ENCODE measurements around the gene MYO5B.

The MYO5B gene

GRCh38 chr18:50199346-50199855 lies 4.5 kb upstream of the MYO5B start:
- no peak overlapping the region for H3K4ac ChIP-seq (ENCODE audit: low read length)
- H4K8ac ChIP-seq (ENCODE audit: low read depth, low read length), result no peak overlapping the region
- no peak overlapping the region for H3K4me3 ChIP-seq (ENCODE audit: low read length in 2 of 2)
- no peak overlapping the region for H3K18ac ChIP-seq (ENCODE audit: low read length)
- no peak overlapping the region for H2BK120ac ChIP-seq (ENCODE audit: low read depth, low read length)
- H2AFZ ChIP-seq (ENCODE audit: low read length), result no peak overlapping the region
- DNase-seq (ENCODE audit: low spot score), result no peak
- peaks cover 0 to 3% of the 10 kb centered on the region in 2 donors for H3K9me3 ChIP-seq (replicated peaks in 1 of 2; ENCODE audit: control insufficient read depth in 2 of 2, insufficient read depth in 1 of 2, low read depth in 1 of 2, low read length in 2 of 2)
- H4K91ac ChIP-seq (ENCODE audit: low read depth, low read length, poor library complexity), result no peak overlapping the region
- no peak overlapping the region for H3K4me2 ChIP-seq (ENCODE audit: insufficient read depth, low read length, poor library complexity, severe bottlenecking)
- no peaks in the 10 kb centered on the region for H3K36me3 ChIP-seq (replicated peaks in 1 of 2; ENCODE audit: control insufficient read depth in 2 of 2, insufficient read depth in 2 of 2, low read length in 2 of 2)
- H2BK5ac ChIP-seq (ENCODE audit: low read length), result no peak overlapping the region
- H3K14ac ChIP-seq (ENCODE audit: low read length), result no peak overlapping the region
- no peak overlapping the region for H2AK5ac ChIP-seq (ENCODE audit: low read depth, low read length)
- H2BK15ac ChIP-seq (ENCODE audit: low read length), result no peak overlapping the region
- no peak overlapping the region for H3K23ac ChIP-seq (ENCODE audit: low read depth, low read length, poor library complexity)
- no peaks in the 10 kb centered on the region for H3K79me1 ChIP-seq (ENCODE audit: low read depth, low read length)
- no CpG with 5 or more reads among the region's 5 CpGs for WGBS, 2 donors (ENCODE audit: extremely low coverage in 2 of 2, insufficient read length in 2 of 2, insufficient replicate concordance in 1 of 2)
- H2BK12ac ChIP-seq (ENCODE audit: low read length), result no peak overlapping the region
- peaks cover 0 to 1% of the 10 kb centered on the region in 2 donors for H3K4me1 ChIP-seq (ENCODE audit: control insufficient read depth in 2 of 2, insufficient read depth in 1 of 2, low read depth in 1 of 2, low read length in 2 of 2)
- no peak overlapping the region for H3K27ac ChIP-seq (replicated peaks; ENCODE audit: low read length)
- no peak overlapping the region for H3K9ac ChIP-seq (ENCODE audit: low read depth, low read length, poor library complexity)
- H3K27me3 ChIP-seq (ENCODE audit: control insufficient read depth in 3 of 3, insufficient read depth in 3 of 3, low read depth in 1 of 3, low read length in 3 of 3), result peaks cover 5 to 68% (median 19%) of the 10 kb centered on the region in 3 experiments

GRCh38 chr18:50196261-50196660 lies 1.3 kb upstream of the MYO5B start:
- no peak overlapping the region for H3K18ac ChIP-seq (ENCODE audit: low read length)
- H2BK15ac ChIP-seq (ENCODE audit: low read length), result no peak overlapping the region
- peaks cover 0 to 12% of the 10 kb centered on the region in 2 donors for H3K4me1 ChIP-seq (ENCODE audit: control insufficient read depth in 2 of 2, insufficient read depth in 1 of 2, low read depth in 1 of 2, low read length in 2 of 2)
- no peak overlapping the region for H3K4ac ChIP-seq (ENCODE audit: low read length)
- peaks cover 17 to 84% (median 44%) of the 10 kb centered on the region in 3 experiments for H3K27me3 ChIP-seq (ENCODE audit: control insufficient read depth in 3 of 3, insufficient read depth in 3 of 3, low read depth in 1 of 3, low read length in 3 of 3)
- H3K14ac ChIP-seq (ENCODE audit: low read length), result no peak overlapping the region
- no peak overlapping the region for H2BK120ac ChIP-seq (ENCODE audit: low read depth, low read length)
- no peak overlapping the region for H3K9ac ChIP-seq (ENCODE audit: low read depth, low read length, poor library complexity)
- H3K36me3 ChIP-seq (replicated peaks in 1 of 2; ENCODE audit: control insufficient read depth in 2 of 2, insufficient read depth in 2 of 2, low read length in 2 of 2), result no peaks in the 10 kb centered on the region
- no peak overlapping the region for H2AK5ac ChIP-seq (ENCODE audit: low read depth, low read length)
- no peak overlapping the region for H3K4me2 ChIP-seq (ENCODE audit: insufficient read depth, low read length, poor library complexity, severe bottlenecking)
- H3K79me1 ChIP-seq (ENCODE audit: low read depth, low read length), result no peaks in the 10 kb centered on the region
- H3K9me3 ChIP-seq (replicated peaks in 1 of 2; ENCODE audit: control insufficient read depth in 2 of 2, insufficient read depth in 1 of 2, low read depth in 1 of 2, low read length in 2 of 2), result peaks cover 3% of the 10 kb centered on the region in 2 donors
- H2BK5ac ChIP-seq (ENCODE audit: low read length), result no peak overlapping the region
- no peak overlapping the region for H2BK12ac ChIP-seq (ENCODE audit: low read length)
- no peak overlapping the region for H4K8ac ChIP-seq (ENCODE audit: low read depth, low read length)
- H3K23ac ChIP-seq (ENCODE audit: low read depth, low read length, poor library complexity), result no peak overlapping the region
- DNase-seq (ENCODE audit: low spot score), result no peak
- no peak overlapping the region for H3K27ac ChIP-seq (replicated peaks; ENCODE audit: low read length)
- no peak overlapping the region for H2AFZ ChIP-seq (ENCODE audit: low read length)
- no peak overlapping the region for H3K4me3 ChIP-seq (ENCODE audit: low read length in 2 of 2)
- WGBS, 2 donors (ENCODE audit: extremely low coverage in 2 of 2, insufficient read length in 2 of 2, insufficient replicate concordance in 1 of 2), result no CpG with 5 or more reads among the region's 3 CpGs
- no peak overlapping the region for H4K91ac ChIP-seq (ENCODE audit: low read depth, low read length, poor library complexity)

GRCh38 chr18:50195689-50196088 lies 742 bp upstream of the MYO5B start:
- Histone ChIP-seq H3K4ac (ENCODE audit: low read length) (no peak overlapping the region), H2AK5ac (ENCODE audit: low read depth, low read length) (no peak overlapping the region), H2BK120ac (ENCODE audit: low read depth, low read length) (no peak overlapping the region), H3K23ac (ENCODE audit: low read depth, low read length, poor library complexity) (no peak overlapping the region), H4K8ac (ENCODE audit: low read depth, low read length) (no peak overlapping the region), H2AFZ (ENCODE audit: low read length) (no peak overlapping the region), H3K79me1 (ENCODE audit: low read depth, low read length) (no peaks in the 10 kb centered on the region), H3K27me3 (ENCODE audit: control insufficient read depth in 3 of 3, insufficient read depth in 3 of 3, low read depth in 1 of 3, low read length in 3 of 3) (peaks cover 17 to 90% (median 44%) of the 10 kb centered on the region in 3 experiments), H2BK12ac (ENCODE audit: low read length) (no peak overlapping the region), H3K36me3 (replicated peaks in 1 of 2; ENCODE audit: control insufficient read depth in 2 of 2, insufficient read depth in 2 of 2, low read length in 2 of 2) (no peaks in the 10 kb centered on the region), H3K14ac (ENCODE audit: low read length) (no peak overlapping the region), H3K9me3 (replicated peaks in 1 of 2; ENCODE audit: control insufficient read depth in 2 of 2, insufficient read depth in 1 of 2, low read depth in 1 of 2, low read length in 2 of 2) (peaks cover 0 to 3% of the 10 kb centered on the region in 2 donors), H3K4me1 (ENCODE audit: control insufficient read depth in 2 of 2, insufficient read depth in 1 of 2, low read depth in 1 of 2, low read length in 2 of 2) (peaks cover 0 to 12% of the 10 kb centered on the region in 2 donors), H4K91ac (ENCODE audit: low read depth, low read length, poor library complexity) (no peak overlapping the region), H3K4me3 (ENCODE audit: low read length in 2 of 2) (no peak overlapping the region), H3K27ac (replicated peaks; ENCODE audit: low read length) (no peak overlapping the region), H2BK15ac (ENCODE audit: low read length) (no peak overlapping the region), H3K9ac (ENCODE audit: low read depth, low read length, poor library complexity) (no peak overlapping the region), H3K4me2 (ENCODE audit: insufficient read depth, low read length, poor library complexity, severe bottlenecking) (no peak overlapping the region), H3K18ac (ENCODE audit: low read length) (no peak overlapping the region), H2BK5ac (ENCODE audit: low read length) (no peak overlapping the region)
- WGBS, 2 donors (ENCODE audit: extremely low coverage in 2 of 2, insufficient read length in 2 of 2, insufficient replicate concordance in 1 of 2), result no CpG with 5 or more reads among the region's 10 CpGs
- no peak for DNase-seq (ENCODE audit: low spot score)

DNA sequence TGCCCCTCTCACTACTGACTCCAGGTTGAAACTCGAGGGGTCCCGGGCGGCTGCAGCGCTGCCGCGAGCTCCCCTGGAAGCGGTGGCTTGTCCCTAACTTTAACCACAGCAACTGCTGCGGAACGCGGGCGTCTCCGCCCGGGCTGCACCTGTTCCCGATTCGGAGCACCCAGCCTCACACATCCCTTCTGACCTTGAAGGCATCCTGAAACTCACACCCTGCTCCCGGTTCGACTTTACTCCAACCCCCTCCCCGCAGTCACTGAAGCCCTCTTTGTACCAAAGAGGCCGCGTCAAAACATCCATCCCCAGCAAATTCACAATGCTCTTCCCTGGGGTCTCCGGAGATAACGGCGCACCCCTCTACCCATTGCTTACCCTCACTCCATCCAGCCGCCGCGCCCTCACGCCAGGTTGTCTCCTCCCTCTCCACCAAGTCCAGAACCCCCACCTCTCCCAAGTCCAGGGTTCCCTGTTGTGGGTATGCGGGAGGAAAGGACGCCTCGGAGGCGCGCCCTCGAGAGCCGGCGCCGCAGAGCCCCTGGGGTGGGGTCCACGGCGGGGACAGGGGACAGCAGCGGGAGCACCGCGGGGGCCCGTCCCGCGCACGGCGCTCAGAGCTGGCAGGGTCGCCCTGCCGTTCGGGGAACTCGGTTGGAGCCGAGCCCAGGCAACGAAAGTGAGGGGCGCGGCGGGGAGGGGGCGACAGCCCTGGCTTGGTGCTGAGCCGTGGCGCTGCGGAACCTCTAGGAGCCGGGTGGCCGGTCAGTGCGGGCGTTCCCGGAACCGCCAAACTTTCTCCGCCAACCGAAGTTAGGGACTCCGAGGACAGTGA lies 934 bp downstream of the MYO5B start:
- H2AK5ac ChIP-seq (ENCODE audit: low read depth, low read length), result no peak overlapping the region
- no peak overlapping the region for H3K4ac ChIP-seq (ENCODE audit: low read length)
- H3K4me1 ChIP-seq (ENCODE audit: control insufficient read depth in 2 of 2, insufficient read depth in 1 of 2, low read depth in 1 of 2, low read length in 2 of 2), result peaks cover 0 to 12% of the 10 kb centered on the region in 2 donors
- peak overlapping the region; percentile 31 for H2BK15ac ChIP-seq (ENCODE audit: low read length)
- H2BK120ac ChIP-seq (ENCODE audit: low read depth, low read length), result no peak overlapping the region
- no peaks in the 10 kb centered on the region for H3K79me1 ChIP-seq (ENCODE audit: low read depth, low read length)
- no peak overlapping the region for H4K91ac ChIP-seq (ENCODE audit: low read depth, low read length, poor library complexity)
- H3K18ac ChIP-seq (ENCODE audit: low read length), result peak overlapping the region; percentile 54
- H3K9ac ChIP-seq (ENCODE audit: low read depth, low read length, poor library complexity), result no peak overlapping the region
- H3K23ac ChIP-seq (ENCODE audit: low read depth, low read length, poor library complexity), result peak overlapping the region; percentile 12
- peaks cover 0 to 3% of the 10 kb centered on the region in 2 donors for H3K9me3 ChIP-seq (replicated peaks in 1 of 2; ENCODE audit: control insufficient read depth in 2 of 2, insufficient read depth in 1 of 2, low read depth in 1 of 2, low read length in 2 of 2)
- H2AFZ ChIP-seq (ENCODE audit: low read length), result peak overlapping the region; percentile 90
- peak overlapping the region; percentile 93 for H3K4me2 ChIP-seq (ENCODE audit: insufficient read depth, low read length, poor library complexity, severe bottlenecking)
- no peaks in the 10 kb centered on the region for H3K36me3 ChIP-seq (replicated peaks in 1 of 2; ENCODE audit: control insufficient read depth in 2 of 2, insufficient read depth in 2 of 2, low read length in 2 of 2)
- no peak overlapping the region for H3K27ac ChIP-seq (replicated peaks; ENCODE audit: low read length)
- DNase-seq (ENCODE audit: low spot score), result peak; percentile 11
- H3K27me3 ChIP-seq (ENCODE audit: control insufficient read depth in 3 of 3, insufficient read depth in 3 of 3, low read depth in 1 of 3, low read length in 3 of 3), result peaks cover 17 to 90% (median 44%) of the 10 kb centered on the region in 3 experiments
- H3K4me3 ChIP-seq (ENCODE audit: low read length in 2 of 2), result peak overlapping the region; percentile 39 to 88
- no CpG with 5 or more reads among the region's 68 CpGs for WGBS, 2 donors (ENCODE audit: extremely low coverage in 2 of 2, insufficient read length in 2 of 2, insufficient replicate concordance in 1 of 2)
- no peak overlapping the region for H2BK5ac ChIP-seq (ENCODE audit: low read length)
- H2BK12ac ChIP-seq (ENCODE audit: low read length), result no peak overlapping the region
- H3K14ac ChIP-seq (ENCODE audit: low read length), result peak overlapping the region; percentile 90
- H4K8ac ChIP-seq (ENCODE audit: low read depth, low read length), result no peak overlapping the region
